Heart left ventricle (tissue), 16 donors: ENCODE data around the gene FAM170B. TPM values are rescaled to one million over a fixed set of nuclear protein-coding genes. Genes with fewer than 3 reads are reported as not detected.

ENCODE experiments used
- ATAC-seq, 4 donors: fragments of 200-7000 bp; cut with Tn5 transposase; one replicate each; pipeline ENCODE4 v1.9.1; 2020 to 2022; ENCODE audit warnings: moderate library complexity in 4 of 4, mild to moderate bottlenecking in 3 of 4, moderate number of reproducible peaks in 1 of 4
- DNase-seq, 5 donors: peaks; one replicate each; pipeline ENCODE4 v3.0.0-alpha.2; 2020
- H3K27ac ChIP-seq, 12 donors: fragments of 200-600 bp; sonication (generic) in 4 of 12; one replicate each; pipeline versions ENCODE4 v1.5.0 to v1.8.0; 2016 to 2022; ENCODE audit warnings: mild to moderate bottlenecking in 2 of 12
- H3K27me3 ChIP-seq, 9 donors: fragments of 200-600 bp; sonication (generic) in 2 of 9; one replicate each; pipeline versions ENCODE4 v1.5.1 to v1.8.0; 2016 to 2022; ENCODE audit warnings: mild to moderate bottlenecking in 3 of 9
- H3K36me3 ChIP-seq, 9 donors: fragments of 200-600 bp; sonication (generic) in 2 of 9; one replicate each; pipeline versions ENCODE4 v1.5.0 to v1.8.0; 2018 to 2022; ENCODE audit warnings: mild to moderate bottlenecking in 2 of 9
- H3K4me1 ChIP-seq, 12 donors: fragments of 200-600 bp; sonication (generic) in 4 of 12; one replicate each; pipeline versions ENCODE4 v1.5.0 to v1.8.0; 2016 to 2022; ENCODE audit warnings: mild to moderate bottlenecking in 3 of 12
- H3K4me3 ChIP-seq, 12 donors: fragments of 200-600 bp; sonication (generic) in 4 of 12; one replicate each; pipeline versions ENCODE4 v1.5.0 to v1.8.0; 2017 to 2022; ENCODE audit warnings: mild to moderate bottlenecking in 9 of 12, moderate library complexity in 4 of 12
- H3K9me3 ChIP-seq, 12 donors: fragments of 200-600 bp; sonication (generic) in 4 of 12; one replicate each; pipeline versions ENCODE4 v1.5.0 to v1.8.0; 2016 to 2022; ENCODE audit warnings: mild to moderate bottlenecking in 1 of 12
- CTCF ChIP-seq, 12 donors: fragments of 200-600 bp; sonication (generic) in 4 of 12; IDR thresholded peaks; one replicate each; pipeline versions ENCODE4 v1.5.0 to v1.8.0; 2018 to 2022; ENCODE audit warnings: antibody characterized with exemption in 12 of 12, mild to moderate bottlenecking in 5 of 12
- POLR2A ChIP-seq, 2 donors: fragments of 450-650 bp; IDR thresholded peaks; one replicate each; pipeline ENCODE4 v1.6.1; 2017; ENCODE audit warnings: antibody characterized with exemption in 2 of 2, mild to moderate bottlenecking in 2 of 2, moderate library complexity in 2 of 2
- WGBS, 4 donors: extraction: QIAGEN DNeasy Blood & Tissue Kit in 2 of 4; methylation state at CpG; one replicate each; pipeline versions ENCODE4 v1.1.5 to v1.1.7; 2013 to 2018; 5-methylcytosine and 5-hydroxymethylcytosine counted together
- intact Hi-C, 10 donors: fragments of 100-400 bp; cut with DNase I; formaldehyde crosslinking; loops; one replicate each; pipeline versions ENCODE4 v1.11.1 to v1.14.2; 2022
- polyA plus RNA-seq, 2 donors: library from polyadenylated mRNA; stranded (reverse); fragments of 200-250 nt; gene quantifications; one replicate each; pipeline ENCODE4 v1.2.3, GENCODE V29; 2013
- total RNA-seq, 9 donors: library from RNA; depleted of rRNA in 2 of 9; stranded (reverse); fragments of >200 nt in 2 of 9; fragmentation: NEBNext Ultra II Directional in 3 of 9; extraction: Animal tissue kit (Norgen Biotek cat#: 25700) in 3 of 9; gene quantifications; one replicate each; pipeline versions ENCODE4 v1.1.0 to v1.2.4, GENCODE V29; 2016 to 2023
- donor health status: ischemic (EF 13 %, LVEDD 7.1; RV severe dilation, severe dysfunction).
- donor health status: healthy with polysubstance abuse.
- donor health status: DM: no; HTN: yes; CAD: no.
- donor health status: DM: no; HTN: no; CAD: no.
- donor health status: ischemic (EF 25% LVEDD 6.9; RV normal size, moderate dysfunction).
- donor health status: ischemic (EF 25% LVEDD 5.7; RV mildly dilated, moderate dysfunction).
- donor health status: healthy.
- donor health status: DM: yes; HTN: yes; CAD: no.
- donor health status: ischemic (EF 35%, LVEDD 5.7; RV mildly dilated, moderate dysfunction).
- donor health status: nonischemic (EF 11% LVEDD 7.7; RV severe dilation, severe dysfunction).
- donor health status: DM: yes; HTN: yes; CAD: no.
- donor health status: PGD.
- donor health status: ischemic (EF 29% LVEDD 5.4; RV normal size, mild dysfunction).
- donor health status: nonischemic (EF 23%, LVEDD 6.1; RV moderate dilation, normal function).

The FAM170B gene
- total and polyA plus RNA-seq, 11 donors, result not detected

DNA sequence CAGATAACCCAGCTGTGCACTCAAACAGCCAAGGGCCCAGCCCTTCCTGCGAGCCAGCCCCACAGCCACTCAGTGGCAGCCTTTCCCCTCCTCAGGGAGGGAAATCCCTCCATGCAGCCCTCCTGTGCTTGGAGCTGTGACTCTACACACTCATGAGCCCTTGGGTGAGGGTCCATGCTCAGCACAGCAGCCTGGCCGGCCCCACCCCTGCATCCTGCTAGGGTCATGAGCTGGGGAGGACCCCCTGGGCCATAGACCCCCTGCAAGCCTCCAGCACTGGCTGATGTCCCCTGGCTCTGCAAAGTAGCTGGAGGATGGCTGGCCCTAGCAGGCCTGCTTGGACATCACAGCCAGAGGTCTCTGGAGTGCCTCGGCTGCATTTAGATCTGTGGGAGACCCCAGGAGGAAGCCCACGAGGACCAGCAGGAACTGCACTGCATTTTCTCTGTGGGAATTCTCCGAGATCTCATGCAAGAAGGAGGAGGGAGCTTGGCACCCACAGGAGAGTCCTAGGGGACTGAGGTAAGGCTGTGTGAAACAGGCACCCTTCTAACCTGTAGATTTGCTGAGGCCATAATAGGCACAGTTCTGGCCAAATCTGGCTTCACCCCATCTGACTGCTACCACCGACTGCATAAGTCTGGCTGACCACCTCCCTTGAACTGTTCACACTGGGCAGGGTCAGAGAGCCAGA, 37.0 kb upstream of the FAM170B start:
- no peak overlapping the region for H3K4me3 ChIP-seq
- intact Hi-C loops, result loop anchor here in 2 of 10 donors (10.0 kb wide), 2 partner anchors 56 to 344 kb away; partner anchors contain the start of gene VSTM4 (in 1 of the 2)
- peaks cover 0 to 20% (median 7%) of the 10 kb centered on the region in 9 donors for H3K36me3 ChIP-seq
- no peaks in the 10 kb centered on the region for H3K27me3 ChIP-seq
- ATAC-seq (no peak), DNase-seq (no peak)
- no peak overlapping the region for H3K27ac ChIP-seq
- no peaks in the 10 kb centered on the region for H3K9me3 ChIP-seq
- WGBS, 4 donors, result 80 to 94% (median 82%) methylated on average over 3 to 6 of the region's 6 CpGs
- H3K4me1 ChIP-seq, result peaks cover 0 to 70% (median 16%) of the 10 kb centered on the region in 12 donors
- no peak for TF ChIP-seq CTCF (IDR thresholded peaks at IDR 0.05)
- no peak for TF ChIP-seq POLR2A (IDR thresholded peaks at IDR 0.05)

GRCh38 chr10:49169776-49170175, 36.0 kb upstream of the FAM170B start:
- 91 to 100% (median 94%) methylated on average over 4 of the region's 4 CpGs for WGBS, 4 donors
- ATAC-seq (no peak), DNase-seq (no peak)
- Histone ChIP-seq H3K27ac (no peak overlapping the region), H3K27me3 (no peaks in the 10 kb centered on the region), H3K36me3 (peaks cover 0 to 28% (median 9%) of the 10 kb centered on the region in 9 donors), H3K4me3 (no peak overlapping the region), H3K9me3 (no peaks in the 10 kb centered on the region), H3K4me1 (peaks cover 0 to 60% (median 9%) of the 10 kb centered on the region in 12 donors)
- intact Hi-C loops, result loop anchor here in 4 of 10 donors (10.0 kb wide), 4 partner anchors 55 to 615 kb away; partner anchors contain the start of gene VSTM4 (in 1 of the 4)
- TF ChIP-seq POLR2A (IDR thresholded peaks at IDR 0.05), result no peak
- no peak for TF ChIP-seq CTCF (IDR thresholded peaks at IDR 0.05)

GRCh38 chr10:49168831-49169500, 35.1 kb upstream of the FAM170B start:
- intact Hi-C loops, result loop anchor here in 2 of 10 donors (10.0 kb wide), 2 partner anchors 284 to 614 kb away; no protein-coding TSS in a partner anchor
- Histone ChIP-seq H3K9me3 (no peaks in the 10 kb centered on the region), H3K27ac (no peak overlapping the region), H3K27me3 (no peaks in the 10 kb centered on the region), H3K4me3 (no peak overlapping the region), H3K36me3 (peaks cover 0 to 28% (median 9%) of the 10 kb centered on the region in 9 donors), H3K4me1 (peaks cover 0 to 52% (median 8%) of the 10 kb centered on the region in 12 donors)
- TF ChIP-seq CTCF (IDR thresholded peaks at IDR 0.05), result no peak
- TF ChIP-seq POLR2A (IDR thresholded peaks at IDR 0.05), result no peak
- ATAC-seq (no peak), DNase-seq (no peak)
- 89 to 95% (median 93%) methylated on average over 6 of the region's 6 CpGs for WGBS, 4 donors

GRCh38 chr10:49168171-49168540, 34.3 kb upstream of the FAM170B start:
- ATAC-seq (no peak), DNase-seq (no peak)
- peaks cover 0 to 44% (median 8%) of the 10 kb centered on the region in 12 donors for H3K4me1 ChIP-seq
- no peaks in the 10 kb centered on the region for H3K27me3 ChIP-seq
- no peak overlapping the region for H3K4me3 ChIP-seq
- WGBS, 4 donors, result 82 to 94% (median 88%) methylated on average over 4 of the region's 4 CpGs
- peaks cover 0 to 28% (median 9%) of the 10 kb centered on the region in 9 donors for H3K36me3 ChIP-seq
- intact Hi-C loops, result loop anchor here in 2 of 10 donors (10.0 kb wide), 2 partner anchors 283 to 613 kb away; no protein-coding TSS in a partner anchor
- H3K9me3 ChIP-seq, result no peaks in the 10 kb centered on the region
- TF ChIP-seq CTCF (IDR thresholded peaks at IDR 0.05) (no peak), POLR2A (IDR thresholded peaks at IDR 0.05) (no peak)
- no peak overlapping the region for H3K27ac ChIP-seq
